H1 (cell line): ENCODE data around the gene TMEM170A. TPM values are rescaled to one million over a fixed set of nuclear protein-coding genes. Genes with fewer than 3 reads are reported as not detected.

Source experiments
- BACH1 ChIP-seq: IDR thresholded peaks from 2 replicates; pipeline ENCODE4 v1.6.1; 2012; ENCODE audit warnings: low read length, improper control_type of control experiment
- RAD21 ChIP-seq, 2 experiments: IDR thresholded peaks in 1 of 2; conservative IDR thresholded peaks in 1 of 2; 2 replicates each; pipeline ENCODE4 v1.6.1; 2011; ENCODE audit warnings: low read depth in 2 of 2, low read length in 2 of 2, improper control_type of control experiment in 1 of 2, inconsistent platforms in 1 of 2, mild to moderate bottlenecking in 1 of 2, moderate library complexity in 1 of 2
- RXRA ChIP-seq: IDR thresholded peaks from 2 replicates; pipeline ENCODE4 v1.6.1; 2011; ENCODE audit warnings: low read depth, mild to moderate bottlenecking, low read length, moderate library complexity; ENCODE audit not compliant: insufficient read depth
- polyA plus RNA-seq, 7 experiments: library from polyadenylated mRNA; depleted of rRNA in 3 of 7; stranded (reverse) in 5 of 7; unstranded in 2 of 7; fragments of >200 nt in 5 of 7; fragments of 200-250 nt in 2 of 7; gene quantifications; 1 replicate in 5 of 7; 2 replicates in 1 of 7; 4 replicates in 1 of 7; pipeline versions ENCODE4 v1.2.1 to v1.2.3, GENCODE V29; 2011 to 2013; ENCODE audit warnings: missing spikeins in 2 of 7, mixed read lengths in 2 of 7
- total RNA-seq: library from RNA; stranded (reverse); fragmentation: NEBNext Ultra II Directional; extraction: Animal tissue kit (Norgen Biotek cat#: 25700); gene quantifications from 2 replicates; pipeline ENCODE4 v1.2.1, GENCODE V29; 2021
- TF ChIP-seq, protein P1 (sequence below), 3 experiments: IDR thresholded peaks; 1 replicate in 2 of 3; 2 replicates in 1 of 3; pipeline versions ENCODE4 v1.5.1 to v1.6.1; 2011; ENCODE audit warnings: low read length in 3 of 3, mild to moderate bottlenecking in 3 of 3, inconsistent platforms in 2 of 3, low read depth in 1 of 3, moderate library complexity in 1 of 3; ENCODE audit not compliant: insufficient read depth in 1 of 3; ENCODE audit errors: control extremely low read depth in 1 of 3

TMEM170A gene
- total and polyA plus RNA-seq, 2 of the 8 experiments (the other 6 are each of a cell fraction or from before 2014, with no cell fraction given) = 22.9 to 56.6 TPM

DNA sequence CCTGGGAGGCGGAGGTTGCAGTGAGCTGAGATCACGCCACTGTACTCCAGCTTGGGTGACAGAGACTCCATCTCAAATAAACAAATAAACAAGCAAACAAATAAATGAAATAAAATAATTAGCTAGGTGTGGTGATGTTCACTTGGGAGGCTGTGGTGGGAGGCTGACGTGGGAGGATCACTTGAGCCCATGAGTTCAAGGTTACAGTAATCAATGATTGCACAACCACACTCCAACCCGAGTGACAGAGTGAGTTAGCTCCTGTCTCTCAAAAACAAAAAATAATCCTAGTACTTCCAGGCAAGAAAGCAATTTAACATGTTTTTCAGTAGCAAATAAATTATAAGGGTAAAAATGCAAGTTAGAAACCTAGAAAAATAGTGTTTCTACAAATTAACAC lies 57.5 kb downstream of the TMEM170A start (continued):
- TF ChIP-seq, protein P1, sequence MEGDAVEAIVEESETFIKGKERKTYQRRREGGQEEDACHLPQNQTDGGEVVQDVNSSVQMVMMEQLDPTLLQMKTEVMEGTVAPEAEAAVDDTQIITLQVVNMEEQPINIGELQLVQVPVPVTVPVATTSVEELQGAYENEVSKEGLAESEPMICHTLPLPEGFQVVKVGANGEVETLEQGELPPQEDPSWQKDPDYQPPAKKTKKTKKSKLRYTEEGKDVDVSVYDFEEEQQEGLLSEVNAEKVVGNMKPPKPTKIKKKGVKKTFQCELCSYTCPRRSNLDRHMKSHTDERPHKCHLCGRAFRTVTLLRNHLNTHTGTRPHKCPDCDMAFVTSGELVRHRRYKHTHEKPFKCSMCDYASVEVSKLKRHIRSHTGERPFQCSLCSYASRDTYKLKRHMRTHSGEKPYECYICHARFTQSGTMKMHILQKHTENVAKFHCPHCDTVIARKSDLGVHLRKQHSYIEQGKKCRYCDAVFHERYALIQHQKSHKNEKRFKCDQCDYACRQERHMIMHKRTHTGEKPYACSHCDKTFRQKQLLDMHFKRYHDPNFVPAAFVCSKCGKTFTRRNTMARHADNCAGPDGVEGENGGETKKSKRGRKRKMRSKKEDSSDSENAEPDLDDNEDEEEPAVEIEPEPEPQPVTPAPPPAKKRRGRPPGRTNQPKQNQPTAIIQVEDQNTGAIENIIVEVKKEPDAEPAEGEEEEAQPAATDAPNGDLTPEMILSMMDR (IDR thresholded peaks at IDR 0.05; ENCODE audit: control extremely low read depth in 1 of 3, insufficient read depth in 1 of 3, low read depth in 1 of 3, low read length in 3 of 3) = no peak
- TF ChIP-seq BACH1 (no peak), RXRA (no peak), RAD21 (IDR thresholded peaks at IDR 0.05 in 1 of 2, conservative IDR thresholded peaks at IDR 0.05 in 1 of 2; ENCODE audit: low read depth in 2 of 2, low read length in 2 of 2) (no peak)
